ENCODE results near the gene GRID2. TPM values are rescaled to one million over a fixed set of nuclear protein-coding genes. Genes with fewer than 3 reads are reported as not detected.

GRID2 gene
- total RNA-seq, 1 experiment from 2014 or later, result 2.2 TPM

DNA sequence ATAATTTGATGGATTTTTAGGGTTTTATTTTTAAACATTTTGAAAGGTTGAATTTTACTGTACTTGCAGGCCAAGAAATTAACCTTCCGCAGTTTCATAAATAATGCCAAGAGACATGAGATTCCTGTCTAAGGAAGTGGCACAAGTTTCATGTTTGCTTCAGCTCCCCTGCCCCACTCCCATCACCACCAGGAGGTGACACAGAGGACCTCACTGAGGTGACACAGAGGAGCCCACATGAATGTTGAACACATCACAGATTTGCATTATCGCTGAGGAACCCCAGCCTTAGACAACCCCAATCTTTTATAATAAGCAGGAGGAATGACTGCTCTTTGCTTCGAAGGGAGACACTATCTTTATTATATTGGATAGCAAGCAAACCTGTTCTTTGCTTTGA is 1033.4 kb downstream of the GRID2 start:
- H3K36me3 ChIP-seq (ENCODE audit: low read depth, low read length), result no peaks in the 10 kb centered on the region
- H3K4me3 ChIP-seq (ENCODE audit: low read length), result no peak overlapping the region
- ChIA-PET POLR2A (ENCODE audit: unreplicated experiment) (no interaction called here), CTCF (no interaction called here)
- no peaks in the 10 kb centered on the region for H3F3A ChIP-seq (ENCODE audit: low read length, unreplicated experiment)
- BruUV-seq (replicated peaks), result no TSS peak
- H3K27ac ChIP-seq (ENCODE audit: low read length), result no peak overlapping the region
- no peaks in the 10 kb centered on the region for H3K27me3 ChIP-seq (ENCODE audit: low read length)
- H3K9ac ChIP-seq (ENCODE audit: low read length), result no peak overlapping the region
- H3K4me1 ChIP-seq (ENCODE audit: insufficient read depth, low read length), result no peaks in the 10 kb centered on the region
- no peak for DNase-seq
- H2AFZ ChIP-seq (ENCODE audit: low read length), result no peak overlapping the region
- no peak overlapping the region for H3K4me2 ChIP-seq (ENCODE audit: low read length)
- ATAC-seq, result no peak
- no peaks in the 10 kb centered on the region for H3K79me2 ChIP-seq (ENCODE audit: low read length)
- intact Hi-C loops (cut with micrococcal nuclease), result no loop called here
- H3K9me3 ChIP-seq (ENCODE audit: low read length), result no peaks in the 10 kb centered on the region
- H3K9me2 ChIP-seq (replicated peaks; ENCODE audit: low read length), result no peaks in the 10 kb centered on the region
- H4K20me1 ChIP-seq (ENCODE audit: low read length), result no peaks in the 10 kb centered on the region
- no peak for TF ChIP-seq EZH2 (IDR thresholded peaks at IDR 0.05; ENCODE audit: low read length, unreplicated experiment)
- TF ChIP-seq EZH2phosphoT487 (IDR thresholded peaks at IDR 0.05; ENCODE audit: borderline replicate concordance, low read length), result no peak
- TF ChIP-seq, protein P1, sequence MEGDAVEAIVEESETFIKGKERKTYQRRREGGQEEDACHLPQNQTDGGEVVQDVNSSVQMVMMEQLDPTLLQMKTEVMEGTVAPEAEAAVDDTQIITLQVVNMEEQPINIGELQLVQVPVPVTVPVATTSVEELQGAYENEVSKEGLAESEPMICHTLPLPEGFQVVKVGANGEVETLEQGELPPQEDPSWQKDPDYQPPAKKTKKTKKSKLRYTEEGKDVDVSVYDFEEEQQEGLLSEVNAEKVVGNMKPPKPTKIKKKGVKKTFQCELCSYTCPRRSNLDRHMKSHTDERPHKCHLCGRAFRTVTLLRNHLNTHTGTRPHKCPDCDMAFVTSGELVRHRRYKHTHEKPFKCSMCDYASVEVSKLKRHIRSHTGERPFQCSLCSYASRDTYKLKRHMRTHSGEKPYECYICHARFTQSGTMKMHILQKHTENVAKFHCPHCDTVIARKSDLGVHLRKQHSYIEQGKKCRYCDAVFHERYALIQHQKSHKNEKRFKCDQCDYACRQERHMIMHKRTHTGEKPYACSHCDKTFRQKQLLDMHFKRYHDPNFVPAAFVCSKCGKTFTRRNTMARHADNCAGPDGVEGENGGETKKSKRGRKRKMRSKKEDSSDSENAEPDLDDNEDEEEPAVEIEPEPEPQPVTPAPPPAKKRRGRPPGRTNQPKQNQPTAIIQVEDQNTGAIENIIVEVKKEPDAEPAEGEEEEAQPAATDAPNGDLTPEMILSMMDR (conservative IDR thresholded peaks at IDR 0.05; ENCODE audit: low read depth, low read length), result no peak

DNA sequence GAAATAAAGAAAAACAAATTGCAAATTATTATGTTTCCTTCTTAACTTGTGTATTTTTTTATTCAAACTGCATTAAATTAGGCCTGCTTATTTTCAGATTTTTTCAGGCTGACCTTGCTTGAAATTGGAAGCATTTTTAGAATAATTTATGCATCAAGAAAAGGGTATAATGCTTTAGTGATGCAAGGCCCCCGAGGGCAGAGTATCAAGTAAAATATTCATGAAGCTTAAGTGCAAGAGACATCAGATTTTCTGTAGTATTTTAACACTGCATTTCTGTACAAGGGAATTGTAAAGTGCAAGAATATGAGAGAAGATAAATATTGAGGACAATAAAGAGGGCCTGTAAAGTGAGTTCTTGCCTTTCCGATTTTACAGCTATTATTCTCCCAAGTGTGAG is 1039.0 kb downstream of the GRID2 start:
- Histone ChIP-seq H3K4me2 (ENCODE audit: low read length) (no peak overlapping the region), H3K4me3 (ENCODE audit: low read length) (no peak overlapping the region), H3K36me3 (ENCODE audit: low read depth, low read length) (no peaks in the 10 kb centered on the region), H2AFZ (ENCODE audit: low read length) (no peak overlapping the region), H3F3A (ENCODE audit: low read length, unreplicated experiment) (no peaks in the 10 kb centered on the region), H3K27ac (ENCODE audit: low read length) (no peak overlapping the region), H3K9me3 (ENCODE audit: low read length) (no peaks in the 10 kb centered on the region), H4K20me1 (ENCODE audit: low read length) (no peaks in the 10 kb centered on the region), H3K9ac (ENCODE audit: low read length) (no peak overlapping the region), H3K4me1 (ENCODE audit: insufficient read depth, low read length) (no peaks in the 10 kb centered on the region), H3K79me2 (ENCODE audit: low read length) (no peaks in the 10 kb centered on the region), H3K27me3 (ENCODE audit: low read length) (no peaks in the 10 kb centered on the region), H3K9me2 (replicated peaks; ENCODE audit: low read length) (no peaks in the 10 kb centered on the region)
- no peak for TF ChIP-seq EZH2 (IDR thresholded peaks at IDR 0.05; ENCODE audit: low read length, unreplicated experiment)
- TF ChIP-seq, protein P1 (conservative IDR thresholded peaks at IDR 0.05; ENCODE audit: low read depth, low read length), result no peak
- TF ChIP-seq EZH2phosphoT487 (IDR thresholded peaks at IDR 0.05; ENCODE audit: borderline replicate concordance, low read length), result no peak
- no TSS peak for BruUV-seq (replicated peaks)
- ATAC-seq, result no peak
- ChIA-PET POLR2A (ENCODE audit: unreplicated experiment) (no interaction called here), CTCF (no interaction called here)
- no peak for DNase-seq
- intact Hi-C loops (cut with micrococcal nuclease), result no loop called here

DNA sequence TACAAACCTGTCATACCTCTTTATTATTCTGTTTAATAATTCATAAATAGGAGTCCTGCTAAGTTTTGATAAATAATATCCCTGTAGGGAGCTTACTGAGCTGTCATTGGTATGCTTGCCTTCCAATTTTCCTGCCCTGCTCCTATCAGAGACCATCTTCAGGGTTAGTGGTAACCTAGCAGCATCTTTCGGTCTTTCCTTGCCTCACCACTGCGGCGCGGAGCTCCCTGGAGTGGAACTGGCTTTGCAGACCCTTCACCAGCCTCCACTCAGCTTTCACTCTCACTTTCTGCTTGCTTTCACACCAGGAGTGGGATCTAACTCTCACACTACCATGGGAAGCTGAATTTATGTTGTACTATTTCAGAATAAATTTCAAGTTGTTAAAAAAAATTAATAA is 1043.1 kb downstream of the GRID2 start:
- Histone ChIP-seq H3K36me3 (ENCODE audit: low read depth, low read length) (no peaks in the 10 kb centered on the region), H3K27me3 (ENCODE audit: low read length) (no peaks in the 10 kb centered on the region), H3K79me2 (ENCODE audit: low read length) (no peaks in the 10 kb centered on the region), H2AFZ (ENCODE audit: low read length) (no peak overlapping the region), H3K9ac (ENCODE audit: low read length) (no peak overlapping the region), H3K4me3 (ENCODE audit: low read length) (no peak overlapping the region), H3F3A (ENCODE audit: low read length, unreplicated experiment) (no peaks in the 10 kb centered on the region), H4K20me1 (ENCODE audit: low read length) (no peaks in the 10 kb centered on the region), H3K9me2 (replicated peaks; ENCODE audit: low read length) (no peaks in the 10 kb centered on the region), H3K4me2 (ENCODE audit: low read length) (no peak overlapping the region), H3K27ac (ENCODE audit: low read length) (no peak overlapping the region), H3K9me3 (ENCODE audit: low read length) (no peaks in the 10 kb centered on the region), H3K4me1 (ENCODE audit: insufficient read depth, low read length) (no peaks in the 10 kb centered on the region)
- POLR2A ChIA-PET (ENCODE audit: unreplicated experiment), result no interaction called here
- TF ChIP-seq EZH2phosphoT487 (IDR thresholded peaks at IDR 0.05; ENCODE audit: borderline replicate concordance, low read length), result no peak
- TF ChIP-seq EZH2 (IDR thresholded peaks at IDR 0.05; ENCODE audit: low read length, unreplicated experiment), result no peak
- TF ChIP-seq, protein P1 (conservative IDR thresholded peaks at IDR 0.05; ENCODE audit: low read depth, low read length), result no peak
- no peak for DNase-seq
- no peak for ATAC-seq
- intact Hi-C loops (cut with micrococcal nuclease), result no loop called here
- no TSS peak for BruUV-seq (replicated peaks)
- CTCF ChIA-PET, result no interaction called here
